ENCODE measurements around the gene CCR1.

DNA sequence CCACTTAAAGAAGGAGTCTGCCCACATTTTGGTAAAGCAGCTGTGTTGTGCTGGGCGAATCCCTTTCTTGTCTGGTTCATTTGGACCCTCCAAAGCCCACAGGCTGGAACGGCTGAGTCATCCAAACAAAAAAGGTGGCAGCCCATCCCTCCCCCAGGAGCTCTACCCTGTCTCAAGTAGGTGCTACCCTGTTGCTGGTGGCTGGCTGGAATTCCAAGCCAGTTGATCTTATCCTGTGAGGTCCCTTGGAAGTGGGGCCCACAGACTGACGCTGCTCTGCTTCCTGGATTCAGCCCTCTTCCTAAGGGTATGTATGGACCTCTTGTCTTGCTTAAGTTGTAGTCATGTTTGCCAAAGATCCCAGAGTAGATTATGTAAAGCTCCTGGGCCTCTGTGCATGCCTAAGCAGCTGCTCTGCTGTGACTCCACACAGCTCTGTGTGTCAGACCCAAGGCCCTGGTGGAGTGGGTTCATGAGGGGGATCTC is 44.5 kb downstream of the CCR1 start:
- TF ChIP-seq GATA2 (IDR thresholded peaks at IDR 0.05; ENCODE audit: low read depth, low read length) (no peak), GATA3 (IDR thresholded peaks at IDR 0.05; ENCODE audit: low read depth, low read length) (no peak)
